HepG2 (cell line): ENCODE measurements around the gene LATS2. TPM values are rescaled to one million over a fixed set of nuclear protein-coding genes. Genes with fewer than 3 reads are reported as not detected.

ENCODE experiments used
- ATAC-seq: fragments of 200-7000 bp; cut with Tn5 transposase; 3 replicates; pipeline ENCODE4 v1.9.1; 2020; ENCODE audit warnings: mild to moderate bottlenecking, moderate library complexity
- BruUV-seq: library from RNA; stranded (reverse); fragments of 400-500 nt; replicated peaks from 2 replicates; lab custom pipeline; 2021; lab: Mats Ljungman, UMichigan
- CTCF ChIA-PET: fragments of 300-600 bp; formaldehyde crosslinking; extraction: SDS; loops from one replicate; lab custom pipeline; 2021; ENCODE audit warnings: low total read pairs, inconsistent platforms, low intra/inter-chr PET ratio; lab: Yijun Ruan, JAX
- POLR2A ChIA-PET: fragments of 350-600 bp; sonication (Branson Sonifier 250); formaldehyde crosslinking; loops from one replicate; lab custom pipeline; 2020; ENCODE audit warnings: antibody characterized with exemption, inconsistent platforms; lab: Yijun Ruan, JAX
- DNase-seq: peaks from one replicate; pipeline ENCODE4 v3.0.0-alpha.2; 2015; ENCODE audit warnings: low spot score
- FAIRE-seq: peaks from 3 replicates; lab custom pipeline; 2011; peaks lifted over from hg19 to GRCh38; lab: Jason Lieb, UNC
- H2AFZ ChIP-seq: one replicate; pipeline ENCODE4 v1.6.1; 2011; ENCODE audit warnings: low read length, inconsistent platforms
- H3K27ac ChIP-seq: fragments of 300-600 bp; 3 replicates; pipeline ENCODE4 v1.8.0; 2011; ENCODE audit warnings: mixed run types, mild to moderate bottlenecking, mixed read lengths, low read length, inconsistent platforms; ENCODE audit not compliant: insufficient read depth; ENCODE audit errors: extremely low read length
- H3K27me3 ChIP-seq, 2 experiments: fragments of 200-600 bp in 1 of 2; 2 replicates in 1 of 2; 3 replicates in 1 of 2; pipeline versions ENCODE4 v1.6.0 to v1.8.0; 2011; ENCODE audit warnings: low read length in 2 of 2, mild to moderate bottlenecking in 2 of 2, moderate library complexity in 2 of 2, inconsistent platforms in 1 of 2; ENCODE audit not compliant: insufficient read depth in 2 of 2, control insufficient read depth in 1 of 2
- H3K36me3 ChIP-seq, 2 experiments: fragments of 200-600 bp in 1 of 2; replicated peaks in 1 of 2; 2 replicates in 1 of 2; 3 replicates in 1 of 2; pipeline versions ENCODE4 v1.5.1 to v1.8.0; 2011; ENCODE audit warnings: low read length in 2 of 2, inconsistent platforms in 1 of 2; ENCODE audit not compliant: insufficient read depth in 2 of 2, control insufficient read depth in 1 of 2
- H3K4me1 ChIP-seq: 2 replicates; pipeline ENCODE4 v1.5.1; 2012; ENCODE audit warnings: low read length, inconsistent platforms; ENCODE audit not compliant: insufficient read depth
- H3K4me2 ChIP-seq: 2 replicates; pipeline ENCODE4 v1.6.0; 2011; ENCODE audit warnings: low read depth, low read length, inconsistent platforms
- H3K4me3 ChIP-seq, 3 experiments: fragments of 200-600 bp in 1 of 3; sonication (generic), shearing (Covaris generic) in 1 of 3; replicated peaks in 1 of 3; 2 replicates each; pipeline ENCODE4 v1.5.1; 2011 to 2016; ENCODE audit warnings: low read length in 3 of 3, inconsistent platforms in 2 of 3, low read depth in 2 of 3, mild to moderate bottlenecking in 2 of 3, control low read depth in 1 of 3, mixed read lengths in 1 of 3; ENCODE audit not compliant: insufficient read depth in 1 of 3
- H3K79me2 ChIP-seq: one replicate; pipeline ENCODE4 v1.6.1; 2011; ENCODE audit warnings: low read length, inconsistent platforms; ENCODE audit not compliant: insufficient read depth
- H3K9ac ChIP-seq: 2 replicates; pipeline ENCODE4 v1.6.0; 2011; ENCODE audit warnings: mild to moderate bottlenecking, low read depth, low read length, inconsistent platforms; ENCODE audit not compliant: insufficient read depth
- H3K9me3 ChIP-seq: 2 replicates; pipeline ENCODE4 v1.5.1; 2012; ENCODE audit warnings: mild to moderate bottlenecking, low read length
- H4K20me1 ChIP-seq: 2 replicates; pipeline ENCODE4 v1.6.0; 2011; ENCODE audit warnings: inconsistent platforms, mild to moderate bottlenecking, low read length, moderate library complexity; ENCODE audit not compliant: insufficient read depth
- MEF2D ChIP-seq: sonication (generic); formaldehyde crosslinking; IDR thresholded peaks from 2 replicates; pipeline ENCODE4 v1.5.1; 2020; ENCODE audit warnings: mild to moderate bottlenecking, missing genetic modification reagents
- PCBP2 ChIP-seq: fragments of 200-400 bp; formaldehyde crosslinking; optimal IDR thresholded peaks from 2 replicates; pipeline ENCODE3; 2018; ENCODE audit warnings: low read length, low read depth; ENCODE audit not compliant: poor library complexity, severe bottlenecking
- ZNF549 ChIP-seq: sonication (generic); formaldehyde crosslinking; IDR thresholded peaks from 2 replicates; pipeline ENCODE4 v1.5.0; 2020; ENCODE audit warnings: missing genetic modification reagents
- ZNF570 ChIP-seq: sonication (generic); formaldehyde crosslinking; IDR thresholded peaks from 2 replicates; pipeline ENCODE4 v1.4.0; 2020; ENCODE audit warnings: mild to moderate bottlenecking, missing genetic modification reagents, borderline replicate concordance
- WGBS: methylation state at CpG from one replicate; pipeline ENCODE4 v1.1.6; 2017; ENCODE audit warnings: low lambda C conversion rate; 5-methylcytosine and 5-hydroxymethylcytosine counted together
- in situ Hi-C: cut with HindIII; loops from 2 replicates; pipeline ENCODE4 v1.10.0; 2017; ENCODE audit warnings: low pct_unique_long_range_greater_than_20kb; ENCODE audit not compliant: extremely low pct_ligation_motif_present
- intact Hi-C: fragments of 100-400 bp; cut with micrococcal nuclease; formaldehyde crosslinking; loops from one replicate; pipeline ENCODE4 v1.10.0; 2022; ENCODE audit not compliant: unreplicated experiment
- polyA plus RNA-seq, 8 experiments: library from polyadenylated mRNA; depleted of rRNA in 3 of 8; stranded (reverse) in 7 of 8; unstranded in 1 of 8; fragments of >200 nt; fragmentation: Illumina TruSeq in 4 of 8; extraction: Trizol in 4 of 8; gene quantifications; 2 replicates each; pipeline versions ENCODE4 v1.2.1 to v1.2.3, GENCODE V29; 2011 to 2016; ENCODE audit warnings: low read depth in 4 of 8, missing spikeins in 1 of 8, mixed read lengths in 1 of 8; ENCODE audit not compliant: insufficient read depth in 1 of 8
- total RNA-seq, 5 experiments: library from RNA; depleted of rRNA; stranded (reverse); fragments of >200 nt; fragmentation: Illumina TruSeq; extraction: Trizol; gene quantifications; 2 replicates each; pipeline ENCODE4 v1.2.3, GENCODE V29; 2016; ENCODE audit warnings: low read depth in 1 of 5
- TF ChIP-seq, protein P1 (sequence below): sonication (generic); formaldehyde crosslinking; IDR thresholded peaks from 2 replicates; pipeline ENCODE4 v1.4.0; 2020; ENCODE audit warnings: missing genetic modification reagents

LATS2 gene
- total and polyA plus RNA-seq, 2 of the 13 experiments (the other 11 are each of a cell fraction or from before 2014, with no cell fraction given), result 7.3 to 8.5 TPM

DNA sequence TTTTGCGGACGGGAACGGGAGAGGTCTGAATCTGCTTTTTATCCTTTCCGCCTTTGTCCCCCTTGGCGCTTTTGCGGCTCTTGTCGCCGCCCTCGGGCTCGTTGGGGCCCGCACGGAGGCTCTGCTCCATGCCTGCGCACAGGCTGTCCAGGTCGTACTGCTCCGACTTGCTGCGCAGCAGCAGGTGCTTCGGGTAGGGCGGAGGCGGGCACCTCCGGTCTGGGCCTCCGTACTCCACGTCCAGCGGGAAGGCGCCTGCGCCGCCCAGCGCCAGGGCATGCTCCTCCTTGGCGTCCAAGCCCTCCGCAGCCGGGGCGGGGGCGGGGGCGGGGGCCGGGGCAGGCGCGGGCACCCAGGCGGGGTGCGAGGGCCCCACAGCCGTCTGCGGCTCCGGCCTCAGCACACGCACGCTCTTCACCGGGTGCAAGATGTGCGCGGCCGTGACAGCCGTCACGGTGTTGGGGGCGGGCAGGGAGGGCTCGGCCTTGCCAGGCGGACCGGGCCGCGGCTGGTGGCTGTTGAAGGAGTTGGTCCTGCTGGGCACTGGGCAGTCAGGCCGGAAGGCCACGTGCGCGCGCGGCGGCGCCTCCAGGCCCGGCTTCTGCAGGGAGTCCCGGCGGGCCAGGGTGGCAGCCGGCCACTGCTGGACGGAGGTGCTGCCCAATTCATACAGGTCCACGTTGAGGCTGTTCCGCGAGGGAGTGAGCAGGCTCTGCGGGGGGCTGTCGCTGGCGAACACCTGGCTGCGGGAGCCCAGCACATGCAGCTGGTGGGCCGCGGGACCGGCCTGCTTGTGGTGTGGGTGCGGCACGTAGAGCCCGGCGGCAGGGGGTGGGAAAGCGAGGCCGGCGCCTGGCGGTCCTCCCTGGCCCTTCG is 73.1 kb downstream of the LATS2 start:
- TF ChIP-seq ZNF549 (no peak), ZNF570 (CRISPR knock-in tag) (no peak), MEF2D (no peak), PCBP2 (no peak)
- TF ChIP-seq, protein P1, sequence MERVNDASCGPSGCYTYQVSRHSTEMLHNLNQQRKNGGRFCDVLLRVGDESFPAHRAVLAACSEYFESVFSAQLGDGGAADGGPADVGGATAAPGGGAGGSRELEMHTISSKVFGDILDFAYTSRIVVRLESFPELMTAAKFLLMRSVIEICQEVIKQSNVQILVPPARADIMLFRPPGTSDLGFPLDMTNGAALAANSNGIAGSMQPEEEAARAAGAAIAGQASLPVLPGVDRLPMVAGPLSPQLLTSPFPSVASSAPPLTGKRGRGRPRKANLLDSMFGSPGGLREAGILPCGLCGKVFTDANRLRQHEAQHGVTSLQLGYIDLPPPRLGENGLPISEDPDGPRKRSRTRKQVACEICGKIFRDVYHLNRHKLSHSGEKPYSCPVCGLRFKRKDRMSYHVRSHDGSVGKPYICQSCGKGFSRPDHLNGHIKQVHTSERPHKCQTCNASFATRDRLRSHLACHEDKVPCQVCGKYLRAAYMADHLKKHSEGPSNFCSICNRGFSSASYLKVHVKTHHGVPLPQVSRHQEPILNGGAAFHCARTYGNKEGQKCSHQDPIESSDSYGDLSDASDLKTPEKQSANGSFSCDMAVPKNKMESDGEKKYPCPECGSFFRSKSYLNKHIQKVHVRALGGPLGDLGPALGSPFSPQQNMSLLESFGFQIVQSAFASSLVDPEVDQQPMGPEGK (CRISPR knock-in tag), result no peak
- Histone ChIP-seq H3K9ac (no peak overlapping the region), H3K27ac (no peak overlapping the region), H3K9me3 (no peaks in the 10 kb centered on the region), H3K36me3 (peaks cover 22 to 58% of the 10 kb centered on the region in 2 experiments), H2AFZ (no peak overlapping the region), H4K20me1 (no peaks in the 10 kb centered on the region; the same call in 1 of the 2 replicates), H3K4me2 (no peak overlapping the region), H3K4me1 (no peaks in the 10 kb centered on the region), H3K27me3 (no peaks in the 10 kb centered on the region), H3K79me2 (peaks cover 6% of the 10 kb centered on the region), H3K4me3 (no peak overlapping the region)
- in situ Hi-C loops (no loop called here), intact Hi-C loops (no loop called here)
- POLR2A ChIA-PET, result no interaction called here
- no TSS peak for BruUV-seq
- no peak for FAIRE-seq
- over 99% methylated on average over 24 of the region's 87 CpGs for WGBS
- no peak for DNase-seq
- CTCF ChIA-PET, result no interaction called here
- no peak for ATAC-seq
